ENCODE measurements around the gene TMEM171. TPM values are rescaled to one million over a fixed set of nuclear protein-coding genes. Genes with fewer than 3 reads are reported as not detected.

Gene TMEM171
- total RNA-seq, 1 donor from 2014 or later, result not detected

- peaks cover 22% of the 10 kb centered on the region for H3K27me3 ChIP-seq (ENCODE audit: low read depth)
- H3K27ac ChIP-seq, result peak overlapping the region; percentile 31
- intact Hi-C loops (cut with DNase I), result no loop called here
- TF ChIP-seq, protein P1, sequence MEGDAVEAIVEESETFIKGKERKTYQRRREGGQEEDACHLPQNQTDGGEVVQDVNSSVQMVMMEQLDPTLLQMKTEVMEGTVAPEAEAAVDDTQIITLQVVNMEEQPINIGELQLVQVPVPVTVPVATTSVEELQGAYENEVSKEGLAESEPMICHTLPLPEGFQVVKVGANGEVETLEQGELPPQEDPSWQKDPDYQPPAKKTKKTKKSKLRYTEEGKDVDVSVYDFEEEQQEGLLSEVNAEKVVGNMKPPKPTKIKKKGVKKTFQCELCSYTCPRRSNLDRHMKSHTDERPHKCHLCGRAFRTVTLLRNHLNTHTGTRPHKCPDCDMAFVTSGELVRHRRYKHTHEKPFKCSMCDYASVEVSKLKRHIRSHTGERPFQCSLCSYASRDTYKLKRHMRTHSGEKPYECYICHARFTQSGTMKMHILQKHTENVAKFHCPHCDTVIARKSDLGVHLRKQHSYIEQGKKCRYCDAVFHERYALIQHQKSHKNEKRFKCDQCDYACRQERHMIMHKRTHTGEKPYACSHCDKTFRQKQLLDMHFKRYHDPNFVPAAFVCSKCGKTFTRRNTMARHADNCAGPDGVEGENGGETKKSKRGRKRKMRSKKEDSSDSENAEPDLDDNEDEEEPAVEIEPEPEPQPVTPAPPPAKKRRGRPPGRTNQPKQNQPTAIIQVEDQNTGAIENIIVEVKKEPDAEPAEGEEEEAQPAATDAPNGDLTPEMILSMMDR (IDR thresholded peaks at IDR 0.05), result no peak
- no peaks in the 10 kb centered on the region for H3K36me3 ChIP-seq
- peak; percentile 32 to 55 for ATAC-seq
- no peak for DNase-seq
- H3K4me3 ChIP-seq, result peak overlapping the region; percentile 58
- H3K9me3 ChIP-seq, result no peaks in the 10 kb centered on the region
- H3K4me1 ChIP-seq, result peaks cover 4% of the 10 kb centered on the region
Observed at GRCh38 chr5:73119451-73120157, 771 bp upstream of the TMEM171 start.

DNA sequence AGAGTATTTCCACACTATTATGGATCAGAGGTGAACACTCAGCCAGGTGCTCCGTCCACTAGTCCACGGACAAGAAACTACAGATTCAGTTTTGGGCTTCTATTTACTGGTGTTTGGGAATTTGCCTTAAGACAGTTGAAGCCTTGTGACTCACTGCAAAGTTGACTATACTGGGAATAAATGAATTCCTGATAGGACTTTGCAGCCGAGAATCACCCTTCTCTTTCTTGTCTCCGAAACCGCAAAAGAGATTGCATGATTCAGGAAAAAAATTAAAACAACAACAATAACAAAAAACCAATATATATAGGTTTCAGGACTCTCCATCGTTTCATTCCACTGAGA lies 716 bp downstream of the TMEM171 start:
- H3K27me3 ChIP-seq (ENCODE audit: low read depth), result peaks cover 22% of the 10 kb centered on the region
- H3K4me1 ChIP-seq, result peaks cover 4% of the 10 kb centered on the region
- H3K36me3 ChIP-seq, result no peaks in the 10 kb centered on the region
- ATAC-seq (no peak), DNase-seq (no peak)
- intact Hi-C loops (cut with DNase I), result no loop called here
- TF ChIP-seq, protein P1 (IDR thresholded peaks at IDR 0.05), result no peak
- no peak overlapping the region for H3K27ac ChIP-seq
- no peak overlapping the region for H3K4me3 ChIP-seq
- H3K9me3 ChIP-seq, result no peaks in the 10 kb centered on the region

- H3K36me3 ChIP-seq, result no peaks in the 10 kb centered on the region
- H3K27ac ChIP-seq, result no peak overlapping the region
- DNase-seq, result no peak
- intact Hi-C loops (cut with DNase I), result no loop called here
- H3K4me3 ChIP-seq, result no peak overlapping the region
- no peaks in the 10 kb centered on the region for H3K9me3 ChIP-seq
- H3K4me1 ChIP-seq, result peaks cover 4% of the 10 kb centered on the region
- no peak for ATAC-seq
- peaks cover 22% of the 10 kb centered on the region for H3K27me3 ChIP-seq (ENCODE audit: low read depth)
- TF ChIP-seq, protein P1 (IDR thresholded peaks at IDR 0.05), result no peak
Observed at GRCh38 chr5:73122875-73123810, 2.8 kb downstream of the TMEM171 start.

DNA sequence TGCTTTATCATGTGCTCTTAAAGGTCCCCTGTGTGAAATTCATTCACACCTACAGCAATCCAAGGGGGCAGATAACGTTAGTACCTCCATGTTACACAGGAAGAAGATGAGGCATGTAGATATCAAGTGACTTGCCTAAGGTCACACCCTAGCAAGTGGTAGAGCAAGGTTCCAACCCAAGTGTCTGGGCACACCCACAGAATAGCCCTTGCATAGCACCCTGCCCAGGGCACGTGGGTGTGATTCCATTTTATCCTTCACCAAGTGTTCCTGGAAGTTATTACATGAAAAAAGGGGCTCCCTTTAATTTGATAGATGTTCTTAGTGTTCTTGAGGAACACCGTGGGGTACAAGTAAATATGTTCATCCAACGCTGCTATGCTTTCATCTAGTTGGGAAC lies 4.9 kb downstream of the TMEM171 start:
- ATAC-seq (no peak), DNase-seq (no peak)
- H3K27ac ChIP-seq, result no peak overlapping the region
- no peaks in the 10 kb centered on the region for H3K9me3 ChIP-seq
- TF ChIP-seq, protein P1 (IDR thresholded peaks at IDR 0.05), result no peak
- H3K27me3 ChIP-seq (ENCODE audit: low read depth), result peaks cover 14% of the 10 kb centered on the region
- H3K36me3 ChIP-seq, result no peaks in the 10 kb centered on the region
- H3K4me3 ChIP-seq, result no peak overlapping the region
- intact Hi-C loops (cut with DNase I), result no loop called here
- H3K4me1 ChIP-seq, result peaks cover 4% of the 10 kb centered on the region

GRCh38 chr5:73126381-73126780 lies 6.0 kb downstream of the TMEM171 start:
- TF ChIP-seq, protein P1 (IDR thresholded peaks at IDR 0.05), result no peak
- ATAC-seq (no peak), DNase-seq (no peak)
- Histone ChIP-seq H3K27me3 (ENCODE audit: low read depth) (peaks cover 14% of the 10 kb centered on the region), H3K27ac (no peak overlapping the region), H3K9me3 (no peaks in the 10 kb centered on the region), H3K4me3 (no peak overlapping the region), H3K36me3 (no peaks in the 10 kb centered on the region), H3K4me1 (peaks cover 4% of the 10 kb centered on the region)
- intact Hi-C loops (cut with DNase I), result no loop called here
